PC-3 (cell line): ENCODE measurements around the gene ATP8A2. TPM values are rescaled to one million over a fixed set of nuclear protein-coding genes. Genes with fewer than 3 reads are reported as not detected.

Experiments used
- ATAC-seq: fragments of 200-7000 bp; cut with Tn5 transposase; 2 replicates; pipeline ENCODE4 v1.9.1; 2020; ENCODE audit warnings: mild to moderate bottlenecking, moderate library complexity
- BruUV-seq: library from RNA; stranded (reverse); fragments of 400-500 nt; replicated peaks from 2 replicates; lab custom pipeline; 2021; lab: Mats Ljungman, UMichigan
- CTCF ChIA-PET: fragments of 300-600 bp; sonication (Branson Sonifier 250); formaldehyde crosslinking; loops from one replicate; lab custom pipeline; 2022; ENCODE audit warnings: antibody characterized with exemption; lab: Charles Lee
- POLR2A ChIA-PET: fragments of 300-600 bp; sonication (Branson Sonifier 250); formaldehyde crosslinking; loops from one replicate; lab custom pipeline; 2022; ENCODE audit warnings: antibody characterized with exemption; ENCODE audit not compliant: unreplicated experiment; lab: Charles Lee
- DNase-seq: peaks from one replicate; pipeline ENCODE4 v3.0.0-alpha.2; 2015
- H2AFZ ChIP-seq: fragments of 300-600 bp; sonication (generic); 2 replicates; pipeline ENCODE4 v1.6.0; 2016; ENCODE audit warnings: antibody characterized with exemption, low read length
- H3F3A ChIP-seq: fragments of 300-600 bp; sonication (generic); one replicate; pipeline ENCODE4 v1.6.0; 2017; ENCODE audit warnings: antibody characterized with exemption, low read length, control low read depth, mild to moderate bottlenecking; ENCODE audit not compliant: unreplicated experiment
- H3K27ac ChIP-seq: fragments of 300-600 bp; sonication (generic); 2 replicates; pipeline ENCODE4 v1.5.1; 2016; ENCODE audit warnings: mild to moderate bottlenecking, low read length
- H3K27me3 ChIP-seq: fragments of 300-600 bp; sonication (generic); 2 replicates; pipeline ENCODE4 v1.6.1; 2016; ENCODE audit warnings: low read length, mixed read lengths
- H3K36me3 ChIP-seq: fragments of 300-600 bp; sonication (generic); 2 replicates; pipeline ENCODE4 v1.6.1; 2016; ENCODE audit warnings: low read depth, mixed run types, low read length, mixed read lengths
- H3K4me1 ChIP-seq: fragments of 300-600 bp; sonication (generic); 2 replicates; pipeline ENCODE4 v1.5.1; 2016; ENCODE audit warnings: low read length; ENCODE audit not compliant: insufficient read depth
- H3K4me2 ChIP-seq: fragments of 300-600 bp; sonication (generic); 2 replicates; pipeline ENCODE4 v1.6.0; 2016; ENCODE audit warnings: low read length
- H3K4me3 ChIP-seq: fragments of 300-600 bp; sonication (generic); 2 replicates; pipeline ENCODE4 v1.5.1; 2016; ENCODE audit warnings: mild to moderate bottlenecking, low read length, mixed read lengths
- H3K79me2 ChIP-seq: fragments of 300-600 bp; sonication (generic); 2 replicates; pipeline ENCODE4 v1.6.1; 2017; ENCODE audit warnings: low read length, mixed read lengths
- H3K9ac ChIP-seq: fragments of 300-600 bp; sonication (generic); 2 replicates; pipeline ENCODE4 v1.6.0; 2016; ENCODE audit warnings: mild to moderate bottlenecking, low read length
- H3K9me2 ChIP-seq: fragments of 300-600 bp; sonication (generic); replicated peaks from 2 replicates; pipeline ENCODE4 v1.6.1; 2016; ENCODE audit warnings: mixed run types, low read length, mixed read lengths
- H3K9me3 ChIP-seq: fragments of 300-600 bp; sonication (generic); 2 replicates; pipeline ENCODE4 v1.6.1; 2016; ENCODE audit warnings: low read length, mixed read lengths
- H4K20me1 ChIP-seq: fragments of 300-600 bp; sonication (generic); 2 replicates; pipeline ENCODE4 v1.6.1; 2016; ENCODE audit warnings: low read length, mixed read lengths
- EZH2 ChIP-seq: fragments of 300-600 bp; sonication (generic); IDR thresholded peaks from one replicate; pipeline ENCODE4 v1.6.1; 2017; ENCODE audit warnings: antibody characterized with exemption, mild to moderate bottlenecking, low read length; ENCODE audit not compliant: unreplicated experiment
- EZH2phosphoT487 ChIP-seq: fragments of 300-600 bp; sonication (generic); IDR thresholded peaks from 2 replicates; pipeline ENCODE4 v1.6.1; 2018; ENCODE audit warnings: mild to moderate bottlenecking, antibody characterized with exemption, low read length, borderline replicate concordance
- intact Hi-C: fragments of 100-400 bp; cut with micrococcal nuclease; formaldehyde crosslinking; loops from 2 replicates; pipeline ENCODE4 v1.9.0; 2023
- total RNA-seq: library from RNA; depleted of rRNA; stranded (reverse); fragments of >200 nt; gene quantifications from 2 replicates; pipeline ENCODE4 v1.2.3, GENCODE V29; 2014
- TF ChIP-seq, protein P1 (sequence below): fragments of 300-600 bp; sonication (generic); conservative IDR thresholded peaks from 2 replicates; pipeline ENCODE4 v1.5.1; 2017; ENCODE audit warnings: antibody characterized with exemption, low read depth, mild to moderate bottlenecking, low read length

The ATP8A2 gene
- total RNA-seq, 1 experiment from 2014 or later: 0.04 TPM

DNA sequence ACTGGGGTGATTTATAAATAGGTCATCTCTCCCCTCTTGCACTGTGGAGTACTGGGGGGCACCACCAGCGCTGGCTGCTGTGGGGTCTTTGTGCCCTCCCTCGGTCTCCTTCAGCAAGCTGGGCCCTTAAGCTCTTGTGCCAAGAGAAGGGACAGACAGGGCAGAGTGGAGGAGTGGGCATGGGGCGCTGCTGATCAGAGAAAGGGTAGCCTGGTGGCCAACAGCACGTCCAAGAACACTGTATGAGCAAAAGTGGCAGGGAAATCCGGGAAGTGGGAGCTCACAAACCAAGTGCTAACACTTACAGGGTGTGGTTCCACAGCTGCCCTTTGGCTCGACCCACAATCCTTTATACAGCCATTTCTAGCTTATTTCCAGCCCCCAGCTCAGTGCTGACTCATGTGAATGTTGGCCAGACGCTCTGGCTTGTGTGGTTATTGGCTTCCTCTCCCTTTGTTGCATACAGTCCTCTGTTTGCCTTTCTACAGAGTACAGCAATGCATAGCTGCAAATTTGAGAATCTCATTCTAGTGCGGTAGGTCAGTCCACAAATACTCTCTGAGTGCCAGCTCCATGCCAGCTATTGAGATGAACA, 381.3 kb downstream of the ATP8A2 start:
- ChIA-PET CTCF (interaction anchor here (0.5 to 1.1 kb wide), 3 partner anchors 76 to 309 kb away, joined by 3 to 5 read pairs (median 3); no protein-coding TSS in a partner anchor), POLR2A (interaction anchor here (1.1 kb wide), 1 partner anchor 19 kb away, joined by 4 read pairs; no protein-coding TSS in a partner anchor)
- Histone ChIP-seq H3K36me3 (no peaks in the 10 kb centered on the region), H3K27me3 (no peaks in the 10 kb centered on the region), H3K4me2 (peak overlapping the region; percentile 76), H3K9me2 (no peaks in the 10 kb centered on the region), H3K27ac (peak overlapping the region; percentile 78), H2AFZ (0 out of 2 replicates have a peak overlapping the region, but pooled peaks have one; percentile 40), H3K9ac (peak overlapping the region; percentile 42; the same call in 1 of the 2 replicates), H3K9me3 (no peaks in the 10 kb centered on the region), H3F3A (no peaks in the 10 kb centered on the region), H4K20me1 (no peaks in the 10 kb centered on the region), H3K79me2 (no peaks in the 10 kb centered on the region), H3K4me1 (peaks cover 17% of the 10 kb centered on the region), H3K4me3 (no peak overlapping the region)
- peak; percentile 92 for DNase-seq
- TF ChIP-seq EZH2phosphoT487 (no peak), EZH2 (no peak)
- TF ChIP-seq, protein P1, sequence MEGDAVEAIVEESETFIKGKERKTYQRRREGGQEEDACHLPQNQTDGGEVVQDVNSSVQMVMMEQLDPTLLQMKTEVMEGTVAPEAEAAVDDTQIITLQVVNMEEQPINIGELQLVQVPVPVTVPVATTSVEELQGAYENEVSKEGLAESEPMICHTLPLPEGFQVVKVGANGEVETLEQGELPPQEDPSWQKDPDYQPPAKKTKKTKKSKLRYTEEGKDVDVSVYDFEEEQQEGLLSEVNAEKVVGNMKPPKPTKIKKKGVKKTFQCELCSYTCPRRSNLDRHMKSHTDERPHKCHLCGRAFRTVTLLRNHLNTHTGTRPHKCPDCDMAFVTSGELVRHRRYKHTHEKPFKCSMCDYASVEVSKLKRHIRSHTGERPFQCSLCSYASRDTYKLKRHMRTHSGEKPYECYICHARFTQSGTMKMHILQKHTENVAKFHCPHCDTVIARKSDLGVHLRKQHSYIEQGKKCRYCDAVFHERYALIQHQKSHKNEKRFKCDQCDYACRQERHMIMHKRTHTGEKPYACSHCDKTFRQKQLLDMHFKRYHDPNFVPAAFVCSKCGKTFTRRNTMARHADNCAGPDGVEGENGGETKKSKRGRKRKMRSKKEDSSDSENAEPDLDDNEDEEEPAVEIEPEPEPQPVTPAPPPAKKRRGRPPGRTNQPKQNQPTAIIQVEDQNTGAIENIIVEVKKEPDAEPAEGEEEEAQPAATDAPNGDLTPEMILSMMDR: no peak
- ATAC-seq: peak; percentile 100
- intact Hi-C loops: loop anchor here (10.0 kb wide), 2 partner anchors 52 to 132 kb away; no protein-coding TSS in a partner anchor
- BruUV-seq: no TSS peak

DNA sequence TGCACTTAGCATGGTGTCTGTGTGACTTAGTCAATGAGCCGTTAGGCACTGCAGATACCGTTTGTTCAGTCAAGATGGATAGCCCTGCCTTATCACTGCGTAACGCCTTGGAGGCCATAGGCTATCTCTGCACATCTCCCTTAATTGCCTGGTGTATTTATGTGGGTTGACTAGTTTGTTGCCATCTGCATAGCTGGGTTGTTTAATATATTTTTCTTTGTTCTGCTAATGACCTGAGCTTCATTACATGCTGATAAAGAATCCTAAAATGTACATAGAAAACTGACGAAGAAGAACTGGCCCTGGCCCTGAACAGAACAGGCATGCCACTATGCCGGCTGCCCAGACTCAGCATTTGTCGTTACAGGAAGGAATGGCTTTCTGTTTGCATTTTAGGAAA, 382.2 kb downstream of the ATP8A2 start:
- Histone ChIP-seq H4K20me1 (no peaks in the 10 kb centered on the region), H2AFZ (no peak overlapping the region), H3K9me3 (no peaks in the 10 kb centered on the region), H3K79me2 (no peaks in the 10 kb centered on the region), H3K4me2 (0 out of 2 replicates have a peak overlapping the region, but pooled peaks have one; percentile 50), H3K36me3 (no peaks in the 10 kb centered on the region), H3K27me3 (no peaks in the 10 kb centered on the region), H3K4me3 (no peak overlapping the region), H3K9ac (no peak overlapping the region), H3F3A (no peaks in the 10 kb centered on the region), H3K27ac (peak overlapping the region; percentile 59; the same call in 1 of the 2 replicates), H3K4me1 (peaks cover 17% of the 10 kb centered on the region), H3K9me2 (no peaks in the 10 kb centered on the region)
- CTCF ChIA-PET: interaction anchor here (0.5 to 0.7 kb wide), 3 partner anchors 33 to 173 kb away, joined by 3 read pairs; no protein-coding TSS in a partner anchor
- DNase-seq (no peak), ATAC-seq (no peak)
- intact Hi-C loops: loop anchor here (10.0 kb wide), 2 partner anchors 51 to 131 kb away; no protein-coding TSS in a partner anchor
- POLR2A ChIA-PET: no interaction called here
- no TSS peak for BruUV-seq
- TF ChIP-seq, protein P1: no peak
- TF ChIP-seq EZH2phosphoT487: no peak
- TF ChIP-seq EZH2: no peak

DNA sequence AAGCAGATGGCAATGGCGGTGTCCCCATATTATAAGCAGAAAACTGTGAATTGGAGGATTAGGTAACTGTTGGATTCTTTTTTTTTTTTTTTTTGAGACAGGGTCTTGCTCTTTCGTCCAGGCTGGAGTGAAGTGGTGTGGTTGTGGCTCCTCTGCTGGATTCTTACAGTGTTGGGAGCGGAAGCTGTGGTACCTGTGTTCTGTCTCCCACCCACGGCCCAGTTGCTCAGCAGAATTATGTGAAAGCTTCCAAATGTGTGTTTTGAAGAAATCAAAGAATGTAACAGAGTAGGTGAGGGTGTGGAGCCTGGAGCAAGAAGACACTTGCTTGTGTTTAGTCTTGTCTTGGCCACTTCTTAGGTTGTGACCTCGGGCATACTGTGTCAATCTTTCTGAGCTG, 384.5 kb downstream of the ATP8A2 start:
- ATAC-seq (no peak), DNase-seq (no peak)
- TF ChIP-seq EZH2: no peak
- TF ChIP-seq, protein P1: no peak
- no peak for TF ChIP-seq EZH2phosphoT487
- Histone ChIP-seq H3K9me3 (no peaks in the 10 kb centered on the region), H3K27me3 (no peaks in the 10 kb centered on the region), H3K79me2 (no peaks in the 10 kb centered on the region), H3K9me2 (no peaks in the 10 kb centered on the region), H3K4me1 (peaks cover 17% of the 10 kb centered on the region), H3K9ac (no peak overlapping the region), H3F3A (no peaks in the 10 kb centered on the region), H3K27ac (no peak overlapping the region), H3K36me3 (no peaks in the 10 kb centered on the region), H3K4me3 (no peak overlapping the region), H3K4me2 (no peak overlapping the region), H2AFZ (no peak overlapping the region), H4K20me1 (no peaks in the 10 kb centered on the region)
- CTCF ChIA-PET: no interaction called here
- no TSS peak for BruUV-seq
- intact Hi-C loops: loop anchor here (10.0 kb wide), 2 partner anchors 49 to 129 kb away; no protein-coding TSS in a partner anchor
- POLR2A ChIA-PET: no interaction called here
